Vagina (tissue), 2 donors: ENCODE results near the gene TSC2. TPM values are rescaled to one million over a fixed set of nuclear protein-coding genes. Genes with fewer than 3 reads are reported as not detected.
"Not testable (repeated sequence)": the region's sequence is repeated elsewhere in the genome, so short reads cannot be mapped to it uniquely, and the experiment has no call there.

Experiments
- DNase-seq, 2 donors: peaks; one replicate each; pipeline ENCODE4 v3.0.0-alpha.2; 2017; ENCODE audit errors: extremely low spot score in 2 of 2
- H3K27ac ChIP-seq: fragments of 200-600 bp; sonication (generic); one replicate; pipeline ENCODE4 v1.5.1; 2019
- H3K27me3 ChIP-seq: fragments of 200-600 bp; sonication (generic); one replicate; pipeline ENCODE4 v1.5.1; 2019
- H3K36me3 ChIP-seq, 2 donors: fragments of 200-600 bp; sonication (generic); one replicate each; pipeline ENCODE4 v1.5.1; 2017 to 2019
- H3K4me1 ChIP-seq: fragments of 200-600 bp; sonication (generic); one replicate; pipeline ENCODE4 v1.5.1; 2019
- H3K4me3 ChIP-seq, 2 donors: fragments of 200-600 bp; sonication (generic); 1 replicate in 1 of 2; 2 replicates in 1 of 2; pipeline ENCODE4 v1.5.1; 2016 to 2019
- H3K9me3 ChIP-seq: fragments of 200-600 bp; sonication (generic); one replicate; pipeline ENCODE4 v1.5.1; 2019
- CTCF ChIP-seq, 3 experiments: fragments of 450-650 bp in 2 of 3; fragments of 200-600 bp in 1 of 3; sonication (generic) in 1 of 3; IDR thresholded peaks; one replicate each; pipeline ENCODE4 v1.5.1; 2017 to 2019; ENCODE audit warnings: antibody characterized with exemption in 3 of 3, mild to moderate bottlenecking in 2 of 3, moderate library complexity in 2 of 3
- POLR2A ChIP-seq, 2 donors: fragments of 450-650 bp; IDR thresholded peaks; one replicate each; pipeline ENCODE4 v1.6.1; 2017; ENCODE audit warnings: antibody characterized with exemption in 2 of 2, mild to moderate bottlenecking in 2 of 2, moderate library complexity in 2 of 2
- POLR2AphosphoS5 ChIP-seq, 2 donors: sonication (generic); formaldehyde crosslinking; IDR thresholded peaks; one replicate each; pipeline ENCODE4 v1.9.0; 2017; ENCODE audit warnings: antibody characterized with exemption in 2 of 2, mild to moderate bottlenecking in 2 of 2, low read depth in 1 of 2; ENCODE audit not compliant: insufficient read depth in 1 of 2
- intact Hi-C: fragments of 100-400 bp; cut with DNase I; formaldehyde crosslinking; loops from one replicate; pipeline ENCODE4 v1.15.1; 2023
- total RNA-seq: library from RNA; depleted of rRNA; stranded (reverse); fragments of >200 nt; gene quantifications from one replicate; pipeline ENCODE4 v1.2.3, GENCODE V29; 2016

TSC2 gene
- total RNA-seq, 1 donor from 2014 or later: 78.6 TPM

GRCh38 chr16:2095315-2095853 is 47.6 kb downstream of the TSC2 start:
- intact Hi-C loops: no loop called here
- no peak for DNase-seq
- no peak overlapping the region for H3K27ac ChIP-seq
- TF ChIP-seq CTCF (IDR thresholded peaks at IDR 0.05): no peak
- no peak for TF ChIP-seq POLR2A (IDR thresholded peaks at IDR 0.05)
- no peak for TF ChIP-seq POLR2AphosphoS5 (IDR thresholded peaks at IDR 0.05; ENCODE audit: insufficient read depth in 1 of 2, low read depth in 1 of 2)
- H3K27me3 ChIP-seq: no peaks in the 10 kb centered on the region
- H3K9me3 ChIP-seq: no peaks in the 10 kb centered on the region
- peaks cover 0 to 80% of the 10 kb centered on the region in 2 donors for H3K36me3 ChIP-seq
- peaks cover 13% of the 10 kb centered on the region for H3K4me1 ChIP-seq
- H3K4me3 ChIP-seq: no peak overlapping the region

- H3K9me3 ChIP-seq: no peaks in the 10 kb centered on the region
- H3K36me3 ChIP-seq: peaks cover 0 to 78% of the 10 kb centered on the region in 2 donors
- H3K4me3 ChIP-seq: no peak overlapping the region
- H3K4me1 ChIP-seq: peaks cover 13% of the 10 kb centered on the region
- intact Hi-C loops: no loop called here
- H3K27me3 ChIP-seq: no peaks in the 10 kb centered on the region
- H3K27ac ChIP-seq: no peak overlapping the region
- TF ChIP-seq POLR2A (IDR thresholded peaks at IDR 0.05) (no peak), POLR2AphosphoS5 (IDR thresholded peaks at IDR 0.05; ENCODE audit: insufficient read depth in 1 of 2, low read depth in 1 of 2) (no peak), CTCF (IDR thresholded peaks at IDR 0.05) (no peak)
- DNase-seq: no peak
Observed at GRCh38 chr16:2095918-2096582, 48.3 kb downstream of the TSC2 start.

- no peak for DNase-seq
- H3K36me3 ChIP-seq: peaks cover 0 to 76% of the 10 kb centered on the region in 2 donors
- TF ChIP-seq POLR2AphosphoS5 (IDR thresholded peaks at IDR 0.05; ENCODE audit: insufficient read depth in 1 of 2, low read depth in 1 of 2): no peak
- no peak for TF ChIP-seq POLR2A (IDR thresholded peaks at IDR 0.05)
- TF ChIP-seq CTCF (IDR thresholded peaks at IDR 0.05): no peak
Observed at GRCh38 chr16:2096853-2097595, 49.2 kb downstream of the TSC2 start.

GRCh38 chr16:2097689-2098088 is 49.9 kb downstream of the TSC2 start:
- H3K36me3 ChIP-seq: peaks cover 0 to 74% of the 10 kb centered on the region in 2 donors
- H3K27ac ChIP-seq, DNase-seq, H3K9me3 ChIP-seq, H3K4me3 ChIP-seq, H3K4me1 ChIP-seq, intact Hi-C loops, H3K27me3 ChIP-seq: not testable (repeated sequence)

More at GRCh38 chr16:2096853-2097595, 49.2 kb downstream of the TSC2 start:
- peaks cover 6% of the 10 kb centered on the region for H3K4me1 ChIP-seq
- H3K27ac ChIP-seq: no peak overlapping the region
- H3K27me3 ChIP-seq: no peaks in the 10 kb centered on the region
- no peak overlapping the region for H3K4me3 ChIP-seq
- no peaks in the 10 kb centered on the region for H3K9me3 ChIP-seq
- intact Hi-C loops: no loop called here

GRCh38 chr16:2101581-2101980 is 53.8 kb downstream of the TSC2 start:
- H3K36me3 ChIP-seq: peaks cover 0 to 63% of the 10 kb centered on the region in 2 donors
- H3K9me3 ChIP-seq, H3K27me3 ChIP-seq, H3K4me1 ChIP-seq, DNase-seq, H3K4me3 ChIP-seq, intact Hi-C loops, H3K27ac ChIP-seq: not testable (repeated sequence)

- TF ChIP-seq CTCF (IDR thresholded peaks at IDR 0.05) (no peak), POLR2A (IDR thresholded peaks at IDR 0.05) (no peak), POLR2AphosphoS5 (IDR thresholded peaks at IDR 0.05; ENCODE audit: insufficient read depth in 1 of 2, low read depth in 1 of 2) (no peak)
- Histone ChIP-seq H3K27me3 (no peaks in the 10 kb centered on the region), H3K9me3 (no peaks in the 10 kb centered on the region), H3K27ac (no peak overlapping the region), H3K36me3 (peaks cover 0 to 55% of the 10 kb centered on the region in 2 donors), H3K4me1 (no peaks in the 10 kb centered on the region), H3K4me3 (no peak overlapping the region)
- intact Hi-C loops: no loop called here
- no peak for DNase-seq
Observed at GRCh38 chr16:2102471-2102870, 54.7 kb downstream of the TSC2 start.

GRCh38 chr16:2104464-2104863 is 56.7 kb downstream of the TSC2 start:
- H3K4me1 ChIP-seq, H3K27me3 ChIP-seq, H3K9me3 ChIP-seq, H3K4me3 ChIP-seq, H3K27ac ChIP-seq, DNase-seq, intact Hi-C loops: not testable (repeated sequence)
- H3K36me3 ChIP-seq: peaks cover 0 to 63% of the 10 kb centered on the region in 2 donors

GRCh38 chr16:2105291-2105690 is 57.5 kb downstream of the TSC2 start:
- H3K27me3 ChIP-seq, H3K27ac ChIP-seq, H3K4me3 ChIP-seq, H3K4me1 ChIP-seq, intact Hi-C loops, DNase-seq, H3K9me3 ChIP-seq: not testable (repeated sequence)
- H3K36me3 ChIP-seq: peaks cover 0 to 58% of the 10 kb centered on the region in 2 donors
